NCI-H1092 treated with DMSO at 0.1 percent for 48 hours (cell line): ENCODE data around the gene EFNA4.

ENCODE experiments used
- DNase-seq: peaks from one replicate; lab custom pipeline; 2025; lab: John Stamatoyannopoulos, UW

Gene EFNA4

DNA sequence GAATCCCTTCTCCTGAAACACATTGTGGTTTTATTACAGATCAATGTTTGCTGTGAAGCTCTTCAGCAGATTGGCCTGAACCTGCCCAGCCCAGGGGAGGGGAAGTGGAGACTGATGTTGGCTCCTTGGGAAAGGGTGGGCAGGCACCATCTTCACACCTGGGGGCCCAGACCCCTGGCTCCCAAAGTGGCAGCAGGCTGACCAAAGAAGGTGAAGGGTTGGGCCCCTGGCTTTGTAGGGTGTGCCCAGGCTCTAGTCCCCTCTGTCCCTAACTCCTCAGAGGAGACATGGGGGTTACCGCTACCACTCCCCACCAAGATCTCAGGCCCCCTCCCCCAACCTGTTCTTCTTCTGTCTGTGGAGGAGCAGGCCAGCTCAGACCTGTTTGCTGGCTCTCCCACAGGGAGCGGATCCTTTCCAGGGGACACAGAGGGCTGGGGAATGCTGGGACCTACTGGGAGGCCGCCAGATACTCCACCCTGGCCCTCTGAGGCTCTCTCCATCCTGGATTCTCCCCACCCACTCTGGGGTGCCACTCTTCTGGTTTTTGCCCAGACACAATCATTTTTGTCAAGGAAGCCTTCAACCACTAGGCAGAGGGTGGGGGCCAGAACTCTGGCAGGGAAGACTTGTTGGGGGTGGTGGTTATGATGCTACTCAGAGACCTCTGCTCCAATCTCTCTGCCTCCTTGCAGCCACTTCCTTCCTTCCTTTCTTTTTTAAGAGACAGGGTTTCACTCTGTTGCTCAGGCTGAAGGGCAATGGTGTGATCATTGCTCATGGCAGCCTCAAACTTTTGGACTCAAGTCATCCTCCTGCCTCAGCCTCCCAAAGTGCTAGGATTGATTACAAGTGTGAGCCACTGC is 10.1 kb downstream of the EFNA4 start:
- DNase-seq: no peak

DNA sequence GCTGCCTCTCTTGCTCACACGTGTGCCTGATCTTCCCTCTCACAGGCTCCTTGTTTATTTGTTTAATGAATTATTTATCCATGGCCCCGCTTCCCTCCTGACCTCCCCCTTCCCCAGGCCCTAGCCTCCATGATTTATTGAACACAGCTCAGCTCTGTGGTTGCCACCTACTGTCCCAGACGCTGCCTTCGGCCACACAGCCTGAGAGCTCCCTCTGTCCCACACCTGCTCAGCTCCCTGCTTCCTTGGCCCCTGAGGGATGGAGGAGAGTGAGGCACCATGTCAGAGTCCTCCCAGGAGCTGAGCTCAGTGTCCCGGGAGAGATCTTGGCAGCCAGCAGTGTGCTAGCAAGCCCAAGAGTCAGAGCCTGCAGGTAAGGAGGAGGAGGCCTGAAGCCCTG is 12.0 kb downstream of the EFNA4 start:
- DNase-seq: peak; percentile 64

DNA sequence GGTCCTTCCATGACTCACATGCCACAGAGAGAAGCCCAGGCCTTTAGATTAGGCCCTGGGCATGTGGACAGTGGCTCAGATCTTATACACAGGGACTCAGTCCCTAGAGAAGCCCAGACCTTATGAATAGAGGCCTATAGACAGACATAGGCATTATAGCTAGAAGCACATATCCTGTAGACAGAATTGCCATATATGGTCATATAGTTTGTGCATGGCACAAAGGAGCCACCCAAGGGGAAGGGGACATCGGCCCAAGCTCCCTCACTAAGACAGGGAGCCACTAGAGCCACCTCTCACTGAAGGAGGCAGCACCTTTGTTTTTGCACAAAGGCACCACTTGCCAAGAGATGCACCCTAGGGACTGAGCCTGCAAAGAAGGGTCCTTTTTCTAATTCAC is 12.8 kb downstream of the EFNA4 start:
- DNase-seq: no peak

DNA sequence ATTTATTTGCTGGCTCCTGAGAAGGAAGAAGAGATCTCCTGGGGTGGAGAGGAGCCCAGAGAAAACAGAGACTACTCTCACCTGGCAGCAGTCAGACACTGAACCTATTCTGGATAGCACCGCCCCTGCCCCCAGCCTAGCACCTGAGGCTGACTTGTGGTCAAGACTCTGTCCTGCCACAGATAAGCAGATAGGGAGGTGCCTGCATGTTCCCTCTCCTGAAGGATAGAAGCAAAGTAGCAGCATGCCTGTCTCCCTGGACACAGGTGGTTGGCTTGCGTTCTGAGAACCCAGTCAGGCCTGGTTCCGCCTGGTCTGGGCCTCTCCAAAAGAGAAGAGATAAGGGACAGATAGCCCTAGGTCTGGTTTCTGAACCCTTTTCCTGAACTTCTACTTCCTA is 13.8 kb downstream of the EFNA4 start:
- DNase-seq: peak; percentile 16

DNA sequence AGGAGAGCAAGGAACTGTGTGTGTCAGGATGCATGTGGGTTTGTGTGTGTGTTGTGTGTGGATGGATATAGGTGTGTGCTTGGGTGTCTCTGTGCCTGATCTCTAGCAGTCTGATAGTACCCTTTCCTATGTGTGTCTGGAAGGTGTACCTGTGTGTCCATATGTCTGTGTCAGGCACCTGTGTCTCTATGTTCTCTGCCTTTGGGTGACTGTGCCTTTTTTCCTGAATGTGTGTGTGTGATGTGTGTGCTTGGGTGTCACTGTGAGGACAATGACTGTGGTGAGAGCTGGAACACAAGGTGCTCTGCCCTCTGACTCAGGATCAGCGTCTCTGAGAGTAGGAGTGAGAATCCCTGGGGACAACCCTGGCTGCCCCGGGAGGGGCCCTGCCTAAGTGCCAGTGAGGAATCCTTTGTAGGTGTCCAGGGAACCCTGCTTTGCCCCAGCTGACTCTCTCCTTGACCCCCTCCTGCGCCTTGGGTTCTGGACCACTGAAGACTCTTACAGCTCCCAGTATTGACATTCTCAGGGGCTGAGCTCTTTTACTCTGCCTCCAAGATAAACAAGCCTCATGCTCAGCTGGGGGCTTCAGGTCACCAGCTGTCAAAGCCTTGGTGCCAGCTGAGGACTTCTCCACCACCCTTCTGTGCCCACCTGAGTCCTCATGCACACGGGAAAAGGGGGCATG is 14.4 kb downstream of the EFNA4 start:
- peak; percentile 52 for DNase-seq

DNA sequence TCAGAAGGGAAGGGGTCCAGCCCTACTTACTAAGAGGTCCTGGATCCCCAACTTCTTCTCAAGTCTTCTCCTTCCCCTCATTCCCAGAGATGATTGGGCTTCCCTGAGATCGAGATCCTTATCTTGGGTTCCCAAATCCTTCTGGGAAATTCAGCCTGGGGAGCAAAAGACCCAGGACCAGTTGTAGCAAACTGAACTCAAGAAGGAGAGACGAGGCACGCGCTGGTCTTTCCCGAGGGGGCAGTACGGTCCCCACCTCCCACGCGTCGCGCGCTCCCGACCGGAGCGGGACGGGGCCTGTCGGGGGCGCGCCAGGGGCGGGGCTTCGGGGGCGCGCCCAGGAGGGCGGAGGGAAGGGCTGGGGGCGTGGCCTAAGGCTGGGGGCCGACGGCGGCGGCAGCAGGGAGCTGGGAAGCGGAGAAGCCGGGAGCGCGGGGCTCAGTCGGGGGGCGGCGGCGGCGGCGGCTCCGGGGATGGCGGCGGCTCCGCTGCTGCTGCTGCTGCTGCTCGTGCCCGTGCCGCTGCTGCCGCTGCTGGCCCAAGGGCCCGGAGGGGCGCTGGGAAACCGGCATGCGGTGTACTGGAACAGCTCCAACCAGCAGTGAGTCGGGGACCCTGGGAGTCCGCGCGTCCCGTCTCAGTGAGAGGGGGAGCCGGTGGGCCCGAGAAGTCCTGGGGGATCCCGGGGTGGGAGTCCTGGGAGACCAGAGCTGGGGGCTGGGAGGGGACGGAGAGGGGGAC is 15.1 kb downstream of the EFNA4 start, which contains the start of gene EFNA3:
Gene EFNA3 (plus strand): TSS at position 369 of the 741 bp plus-strand sequence. CDS start 105 bp downstream, at position 474.
- peak; percentile 73 for DNase-seq

DNA sequence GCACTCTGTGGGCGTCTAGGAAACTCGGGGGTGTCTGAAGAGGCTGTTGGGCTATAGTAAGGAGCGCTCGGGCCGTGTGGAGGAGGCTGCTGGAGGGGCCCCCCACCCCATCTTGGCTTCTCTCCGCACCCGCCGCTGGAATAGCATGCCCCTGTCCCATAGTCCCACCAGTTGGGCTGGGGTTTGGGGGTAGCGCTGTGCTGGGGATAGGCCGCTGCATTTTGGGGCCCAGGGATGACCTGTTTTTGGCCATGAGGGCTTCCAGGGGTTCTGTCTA is 15.6 kb downstream of the EFNA4 start:
- DNase-seq: no peak

DNA sequence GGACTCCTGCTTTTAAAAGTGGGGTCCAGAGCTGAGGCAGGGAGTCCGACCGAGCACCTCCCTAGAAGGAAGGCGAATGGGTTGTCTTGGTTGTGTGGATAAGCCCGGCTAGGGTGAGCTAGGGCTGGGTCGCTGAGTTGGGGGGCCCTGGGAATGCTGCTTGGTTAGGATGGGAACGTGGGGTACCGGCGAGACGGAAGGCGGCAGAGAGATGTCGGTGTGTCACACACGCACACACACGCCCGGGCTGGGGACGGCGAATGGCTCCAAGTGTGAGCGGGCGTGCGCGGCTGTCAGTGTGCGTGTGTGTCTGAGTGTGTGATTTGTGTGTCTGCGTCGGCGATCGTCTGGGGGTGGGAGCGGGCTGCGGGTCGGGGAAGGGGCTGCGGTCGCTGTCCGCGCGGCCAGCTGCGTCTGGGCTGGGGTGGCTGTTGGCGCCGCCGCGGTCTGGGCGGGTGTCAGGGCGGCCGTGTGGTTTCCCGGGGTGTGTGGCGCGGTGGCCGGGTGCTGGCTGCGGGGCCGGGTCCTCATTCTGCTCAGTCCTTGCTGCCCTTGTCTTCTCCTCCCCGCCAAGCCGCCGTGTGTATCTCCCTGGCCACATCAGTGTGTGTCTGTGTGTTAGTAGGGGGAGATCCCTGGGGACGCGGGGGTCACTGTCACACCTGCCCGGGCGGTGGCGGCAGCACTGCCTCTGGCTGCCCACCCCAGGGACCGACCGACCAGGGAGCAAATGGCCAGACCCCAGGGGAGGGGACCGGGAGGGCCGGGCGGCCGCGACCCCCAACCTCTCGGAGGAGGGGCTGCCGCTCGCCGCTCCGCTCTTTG is 16.2 kb downstream of the EFNA4 start:
- peak; percentile 65 for DNase-seq

DNA sequence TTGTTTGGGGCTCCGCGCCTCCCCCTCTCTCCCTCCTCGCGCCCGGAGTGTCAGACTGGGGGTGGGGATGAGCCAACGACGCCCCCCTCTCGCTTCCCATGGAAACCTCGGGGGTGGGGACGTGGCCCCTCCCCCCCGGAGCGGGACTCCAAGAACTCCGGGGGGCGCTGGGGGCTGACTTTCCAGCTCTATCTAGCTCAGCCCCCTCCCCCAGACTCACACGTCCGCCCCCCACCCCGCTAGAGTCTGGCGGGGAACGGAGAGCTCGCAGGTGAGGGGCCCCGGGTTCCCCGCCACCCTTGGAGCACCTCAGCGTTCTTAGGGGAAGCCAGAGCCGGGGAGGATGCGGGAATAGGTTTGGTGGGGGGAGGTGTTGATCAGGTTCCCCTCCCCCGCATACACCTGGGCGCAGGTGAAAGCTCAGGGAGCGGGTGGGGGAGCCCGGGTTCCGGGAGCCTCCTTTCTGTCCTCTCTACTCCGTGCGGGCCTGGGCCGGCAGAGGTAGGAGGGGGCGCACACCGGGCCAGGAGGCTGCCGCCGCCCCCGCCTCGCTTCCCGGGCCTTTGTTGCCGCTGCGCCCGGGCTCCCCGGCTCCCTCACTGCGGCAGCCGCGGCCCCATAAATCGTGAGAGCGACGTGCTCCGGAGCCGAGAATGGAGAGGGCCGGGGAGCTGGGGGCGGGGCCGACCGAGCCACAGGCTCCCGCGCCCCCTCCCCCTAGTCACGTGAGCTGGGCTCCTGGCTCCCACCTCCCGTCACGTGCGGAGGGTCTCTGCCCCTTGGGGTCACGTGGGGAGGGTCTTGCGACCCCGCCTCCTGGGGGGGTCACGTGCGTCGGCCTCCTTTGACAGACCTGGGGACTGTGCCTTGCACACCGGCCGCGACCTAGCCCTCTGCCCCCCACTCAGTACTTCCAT is 17.0 kb downstream of the EFNA4 start:
- peak; percentile 86 for DNase-seq

DNA sequence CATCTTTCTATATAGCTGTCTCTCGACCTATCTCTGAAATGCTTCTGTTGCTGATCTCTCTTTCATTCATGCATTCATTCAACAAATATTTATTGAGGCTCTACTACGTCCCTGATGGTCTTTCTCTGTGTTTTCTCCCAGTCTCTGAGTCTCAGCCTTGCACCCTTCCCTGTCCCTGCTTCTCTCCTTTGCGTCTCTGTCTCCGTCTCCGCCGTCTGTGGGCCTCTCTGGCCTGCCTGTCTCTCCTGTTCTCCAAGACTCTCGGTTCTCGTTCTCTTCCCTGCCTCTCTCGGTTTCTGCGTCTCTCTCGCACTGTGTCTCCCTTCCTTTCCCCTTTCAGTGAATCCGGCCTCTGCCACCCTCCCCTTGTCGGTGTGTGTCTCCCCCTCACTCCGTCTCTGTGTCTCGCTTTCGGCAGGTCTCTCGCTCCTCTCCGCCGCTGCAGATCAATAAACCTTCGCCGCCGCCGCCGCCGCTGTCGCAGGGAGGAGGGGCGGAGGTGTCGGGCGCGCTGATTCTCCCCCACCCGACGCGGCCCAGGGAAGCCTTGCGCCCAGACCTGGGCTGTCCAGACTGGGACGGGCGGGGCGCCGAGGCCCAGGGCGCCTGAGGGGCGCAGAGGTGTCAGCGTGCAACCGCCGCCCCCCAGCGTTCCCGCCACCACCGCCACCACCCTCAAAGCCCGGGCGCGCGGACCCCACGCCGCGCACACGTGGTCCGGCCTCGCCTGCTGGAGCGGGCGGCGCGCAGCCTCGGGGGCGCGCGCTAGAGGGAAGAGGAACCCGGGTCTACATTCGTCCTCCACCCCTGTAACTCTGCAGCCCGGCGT is 18.1 kb downstream of the EFNA4 start:
- DNase-seq: no peak

DNA sequence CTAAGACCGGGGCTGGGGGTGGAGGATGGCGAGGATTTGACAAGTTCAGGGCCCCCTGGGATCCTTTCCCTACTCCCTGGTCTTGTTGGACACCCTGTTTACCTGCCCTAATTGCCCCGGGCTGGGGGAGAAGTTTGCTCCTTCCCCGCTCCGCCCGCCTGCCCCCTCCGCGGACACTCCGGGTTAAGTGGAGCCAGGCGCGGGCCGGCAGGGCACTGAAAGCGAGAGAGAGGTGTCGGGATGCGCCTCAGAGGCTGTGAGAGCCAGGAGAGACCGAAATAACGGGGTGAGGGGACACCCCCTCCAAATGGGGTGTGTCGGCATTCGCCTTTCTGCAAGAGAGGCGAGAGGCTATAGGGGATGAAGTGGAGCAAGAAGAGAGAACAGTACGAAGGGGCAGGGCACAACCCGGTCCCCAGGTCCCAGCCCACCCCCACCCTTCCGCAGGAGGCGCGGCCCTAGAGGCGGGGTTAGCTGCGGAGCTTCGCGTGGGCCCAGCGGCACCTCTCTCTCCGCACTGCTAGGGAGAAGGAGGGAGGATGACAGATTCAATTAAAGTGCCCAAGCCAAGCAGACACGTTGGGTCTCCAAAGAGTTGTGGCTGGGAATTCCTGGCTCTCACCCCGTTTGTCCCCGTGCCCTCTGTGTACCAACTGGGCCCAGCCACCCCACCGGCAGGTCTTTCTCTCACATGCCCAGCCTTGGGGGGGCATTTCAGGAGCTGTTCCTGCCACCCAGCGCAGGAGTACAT is 18.9 kb downstream of the EFNA4 start:
- DNase-seq: no peak

DNA sequence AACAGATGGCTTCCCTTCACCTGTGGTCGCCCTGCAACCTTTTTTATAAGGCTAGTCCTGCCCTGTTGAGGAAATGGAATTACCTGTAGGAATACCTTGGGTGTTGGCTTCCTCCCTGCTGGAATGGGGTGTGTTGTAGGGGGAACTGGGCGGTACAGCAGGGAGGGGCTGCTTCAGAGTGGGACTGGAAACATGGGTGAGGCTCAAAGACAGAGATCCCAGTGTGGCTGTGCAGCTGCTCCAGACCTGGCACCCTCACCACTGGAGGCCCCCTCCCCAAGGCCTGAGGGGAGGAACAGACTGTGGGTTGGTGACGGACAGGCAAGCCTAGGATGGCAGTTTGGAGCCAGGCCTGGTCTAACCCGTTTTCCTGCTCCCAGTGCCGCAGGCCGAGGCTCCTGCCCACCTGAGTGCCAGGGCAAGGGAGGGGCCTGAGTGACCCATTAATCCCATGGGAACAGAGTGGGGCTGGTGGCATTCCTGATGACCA is 19.6 kb downstream of the EFNA4 start:
- DNase-seq: no peak

DNA sequence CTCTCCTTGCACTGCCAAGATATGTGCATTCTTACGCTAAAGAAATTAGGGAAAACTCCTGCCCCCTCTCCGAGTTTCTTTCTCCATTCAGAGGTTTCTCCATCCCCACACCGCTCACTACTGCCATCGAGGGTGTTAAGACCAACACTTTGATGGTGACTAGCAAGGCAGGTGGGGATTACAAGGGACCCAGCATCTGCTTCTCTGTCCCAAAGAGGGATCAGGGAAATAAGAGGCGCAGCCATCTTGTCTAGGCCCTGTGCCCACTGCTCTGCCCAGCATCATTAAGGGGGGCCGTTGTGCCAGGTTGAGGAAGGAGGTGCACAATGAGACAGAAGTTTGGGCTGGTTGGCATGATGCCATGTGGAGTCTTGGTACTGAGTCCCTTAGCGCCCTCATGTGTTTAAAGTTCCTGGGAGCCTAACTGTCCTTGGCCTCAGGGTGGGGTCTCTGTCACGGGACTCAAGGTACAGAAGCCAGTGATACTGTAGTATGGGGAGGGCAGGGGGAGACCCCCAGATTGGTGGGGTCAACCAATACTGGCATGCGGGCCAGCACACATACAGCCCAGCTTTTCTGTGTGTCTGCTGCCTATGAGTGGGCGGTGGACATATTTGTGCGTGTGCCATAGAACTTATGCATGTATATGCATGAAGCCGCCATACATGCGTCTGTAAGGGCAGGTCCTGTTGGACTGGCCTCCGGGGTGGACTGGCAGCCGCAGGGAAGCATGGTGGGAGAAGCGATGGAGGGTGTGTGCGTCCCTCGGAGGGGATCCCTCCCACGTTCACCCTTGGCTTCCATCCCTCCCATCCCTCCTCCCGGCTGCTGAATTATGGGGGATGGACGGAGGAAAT is 20.6 kb downstream of the EFNA4 start:
- DNase-seq: peak; percentile 38

DNA sequence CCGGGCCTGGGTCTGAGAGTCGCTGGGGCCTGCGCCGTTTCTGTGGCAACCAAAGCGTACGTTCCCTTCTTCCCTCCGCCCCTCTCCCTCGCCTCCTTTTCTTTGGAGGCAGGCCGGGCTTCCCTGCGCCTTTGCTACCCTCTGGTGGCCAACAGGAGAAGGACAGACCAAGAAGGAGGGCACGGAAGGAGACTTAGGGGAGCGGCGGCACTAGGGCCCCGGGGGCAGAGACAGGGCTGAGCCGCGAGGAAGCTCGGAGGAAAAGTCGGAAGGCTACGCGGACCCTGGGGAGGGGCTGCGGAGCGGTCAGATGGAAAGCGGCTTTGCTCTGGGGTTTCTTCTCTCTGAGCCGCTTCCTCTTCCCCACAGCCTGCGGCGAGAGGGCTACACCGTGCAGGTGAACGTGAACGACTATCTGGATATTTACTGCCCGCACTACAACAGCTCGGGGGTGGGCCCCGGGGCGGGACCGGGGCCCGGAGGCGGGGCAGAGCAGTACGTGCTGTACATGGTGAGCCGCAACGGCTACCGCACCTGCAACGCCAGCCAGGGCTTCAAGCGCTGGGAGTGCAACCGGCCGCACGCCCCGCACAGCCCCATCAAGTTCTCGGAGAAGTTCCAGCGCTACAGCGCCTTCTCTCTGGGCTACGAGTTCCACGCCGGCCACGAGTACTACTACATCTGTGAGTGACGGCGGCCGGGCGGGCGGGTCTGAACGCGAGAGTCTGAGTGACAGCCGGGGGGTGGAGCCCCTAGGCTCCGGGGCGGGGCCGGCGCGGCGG is 21.4 kb downstream of the EFNA4 start:
- DNase-seq: peak; percentile 98

DNA sequence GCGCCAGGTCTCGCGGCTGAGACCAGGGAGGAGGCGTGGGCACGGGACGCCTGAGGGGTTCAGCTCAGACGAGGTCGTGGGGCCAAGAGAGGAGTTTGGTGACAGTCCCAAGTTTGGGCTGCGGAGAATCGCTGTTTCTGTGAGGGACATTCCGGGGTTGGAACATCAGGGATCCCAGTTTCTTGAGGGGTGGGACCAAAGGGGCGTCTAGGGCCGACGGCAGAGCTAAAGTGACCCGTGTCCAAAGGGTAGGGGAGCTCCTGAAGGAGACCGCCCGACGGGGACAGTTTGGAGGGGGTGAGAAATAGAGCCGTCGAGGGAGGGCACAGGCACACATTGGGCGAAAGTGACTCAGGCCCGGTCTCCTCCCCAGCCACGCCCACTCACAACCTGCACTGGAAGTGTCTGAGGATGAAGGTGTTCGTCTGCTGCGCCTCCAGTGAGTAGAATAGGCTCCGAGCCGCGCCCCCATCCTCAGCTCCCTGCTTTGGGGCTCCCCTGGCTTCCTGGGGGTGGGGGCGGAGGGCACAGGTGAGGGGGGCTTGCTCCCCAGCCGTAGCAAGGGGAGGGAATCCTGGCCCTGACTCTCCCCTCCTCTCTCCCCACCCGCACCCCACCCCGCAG is 22.1 kb downstream of the EFNA4 start:
- DNase-seq: no peak

DNA sequence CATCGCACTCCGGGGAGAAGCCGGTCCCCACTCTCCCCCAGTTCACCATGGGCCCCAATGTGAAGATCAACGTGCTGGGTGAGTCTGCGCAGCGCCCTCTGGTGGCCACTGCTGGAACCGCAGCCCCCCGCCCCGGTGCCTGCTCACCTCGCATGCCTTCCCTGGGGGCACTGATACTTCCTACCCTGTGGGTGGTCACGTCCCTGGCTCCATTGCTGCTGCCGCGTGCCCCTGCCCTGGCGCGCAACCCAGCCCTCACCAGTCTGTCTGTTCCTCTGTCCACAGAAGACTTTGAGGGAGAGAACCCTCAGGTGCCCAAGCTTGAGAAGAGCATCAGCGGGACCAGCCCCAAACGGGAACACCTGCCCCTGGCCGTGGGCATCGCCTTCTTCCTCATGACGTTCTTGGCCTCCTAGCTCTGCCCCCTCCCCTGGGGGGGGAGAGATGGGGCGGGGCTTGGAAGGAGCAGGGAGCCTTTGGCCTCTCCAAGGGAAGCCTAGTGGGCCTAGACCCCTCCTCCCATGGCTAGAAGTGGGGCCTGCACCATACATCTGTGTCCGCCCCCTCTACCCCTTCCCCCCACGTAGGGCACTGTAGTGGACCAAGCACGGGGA is 22.7 kb downstream of the EFNA4 start:
- DNase-seq: peak; percentile 46
